Liver (tissue), 9 donors: ENCODE results near the gene HIRIP3. TPM values are rescaled to one million over a fixed set of nuclear protein-coding genes. Genes with fewer than 3 reads are reported as not detected.

Experiments used
- DNase-seq: peaks from one replicate; pipeline ENCODE4 v3.0.0-alpha.2; 2017; ENCODE audit warnings: low spot score
- H3K27ac ChIP-seq, 2 donors: one replicate each; pipeline ENCODE4 v1.7.0; 2013; ENCODE audit warnings: inconsistent platforms in 2 of 2, low read length in 2 of 2, control low read depth in 1 of 2, low read depth in 1 of 2, mild to moderate bottlenecking in 1 of 2
- H3K27me3 ChIP-seq, 4 donors: one replicate each; pipeline versions ENCODE4 v1.6.1 to v1.7.0; 2013; ENCODE audit warnings: low read length in 3 of 4, inconsistent platforms in 1 of 4, mild to moderate bottlenecking in 1 of 4, moderate library complexity in 1 of 4; ENCODE audit not compliant: control insufficient read depth in 4 of 4, insufficient read depth in 4 of 4
- H3K36me3 ChIP-seq, 4 donors: one replicate each; pipeline versions ENCODE4 v1.6.1 to v1.7.0; 2013; ENCODE audit warnings: low read length in 3 of 4, mild to moderate bottlenecking in 3 of 4, low read depth in 1 of 4, moderate library complexity in 1 of 4; ENCODE audit not compliant: control insufficient read depth in 4 of 4, insufficient read depth in 3 of 4
- H3K4me1 ChIP-seq, 4 donors: one replicate each; pipeline versions ENCODE4 v1.6.1 to v1.7.0; 2013; ENCODE audit warnings: low read length in 3 of 4, mild to moderate bottlenecking in 3 of 4, moderate library complexity in 1 of 4; ENCODE audit not compliant: control insufficient read depth in 4 of 4, insufficient read depth in 4 of 4
- H3K4me3 ChIP-seq, 3 donors: one replicate each; pipeline versions ENCODE4 v1.6.1 to v1.7.0; 2013; ENCODE audit warnings: low read length in 3 of 3, control low read depth in 1 of 3, low read depth in 1 of 3, mild to moderate bottlenecking in 1 of 3
- H3K9ac ChIP-seq, 2 donors: one replicate each; pipeline ENCODE4 v1.7.0; 2013; ENCODE audit warnings: low read length in 2 of 2, mild to moderate bottlenecking in 2 of 2, moderate library complexity in 2 of 2, control low read depth in 1 of 2, low read depth in 1 of 2
- H3K9me3 ChIP-seq, 4 donors: one replicate each; pipeline versions ENCODE4 v1.6.1 to v1.7.0; 2013; ENCODE audit warnings: low read length in 3 of 4; ENCODE audit not compliant: control insufficient read depth in 4 of 4
- EGR1 ChIP-seq, 2 donors: IDR thresholded peaks; 2 replicates each; pipeline ENCODE4 v1.6.1; 2016 to 2018; ENCODE audit warnings: antibody characterized with exemption in 2 of 2, low read depth in 2 of 2
- FOXA1 ChIP-seq: IDR thresholded peaks from 2 replicates; pipeline ENCODE4 v1.6.1; 2016; ENCODE audit warnings: antibody characterized with exemption
- FOXA2 ChIP-seq: IDR thresholded peaks from 2 replicates; pipeline ENCODE4 v1.6.1; 2016; ENCODE audit warnings: antibody characterized with exemption
- GABPA ChIP-seq, 2 donors: IDR thresholded peaks in 1 of 2; conservative IDR thresholded peaks in 1 of 2; 2 replicates each; pipeline ENCODE4 v1.6.1; 2016; ENCODE audit warnings: antibody characterized with exemption in 2 of 2, mild to moderate bottlenecking in 1 of 2, moderate library complexity in 1 of 2
- HNF4A ChIP-seq, 2 donors: conservative IDR thresholded peaks; 2 replicates each; pipeline ENCODE4 v1.6.1; 2016; ENCODE audit warnings: antibody characterized with exemption in 2 of 2, mild to moderate bottlenecking in 2 of 2
- HNF4G ChIP-seq: IDR thresholded peaks from 2 replicates; pipeline ENCODE4 v1.6.1; 2016; ENCODE audit warnings: antibody characterized with exemption
- JUND ChIP-seq, 2 donors: IDR thresholded peaks; 2 replicates each; pipeline ENCODE4 v1.6.1; 2016; ENCODE audit warnings: antibody characterized with exemption in 2 of 2
- NR2F2 ChIP-seq: IDR thresholded peaks from 2 replicates; pipeline ENCODE4 v1.6.1; 2016; ENCODE audit warnings: antibody characterized with exemption
- RAD21 ChIP-seq, 2 donors: IDR thresholded peaks; 2 replicates each; pipeline ENCODE4 v1.6.1; 2016; ENCODE audit warnings: antibody characterized with exemption in 2 of 2, mild to moderate bottlenecking in 2 of 2
- SP1 ChIP-seq: IDR thresholded peaks from 2 replicates; pipeline ENCODE4 v1.6.1; 2018; ENCODE audit warnings: antibody characterized with exemption, mild to moderate bottlenecking
- TAF1 ChIP-seq: conservative IDR thresholded peaks from 2 replicates; pipeline ENCODE4 v1.6.1; 2016; ENCODE audit warnings: antibody characterized with exemption, mild to moderate bottlenecking
- YY1 ChIP-seq: IDR thresholded peaks from 2 replicates; pipeline ENCODE4 v1.6.1; 2016; ENCODE audit warnings: antibody characterized with exemption, mild to moderate bottlenecking
- WGBS: extraction: QIAGEN DNeasy Blood & Tissue Kit; methylation state at CpG from one replicate; pipeline ENCODE4 v1.1.7; 2013; 5-methylcytosine and 5-hydroxymethylcytosine counted together
- polyA plus RNA-seq, 2 donors: library from polyadenylated mRNA; stranded (reverse) in 1 of 2; unstranded in 1 of 2; fragments of 200-250 nt in 1 of 2; fragments of >200 nt in 1 of 2; fragmentation: Nextera tagmentation in 1 of 2; extraction: Ambion mirVana in 1 of 2; gene quantifications; one replicate each; pipeline versions ENCODE4 v1.2.1 to v1.2.3, GENCODE V29; 2013 to 2015
- total RNA-seq, 2 donors: library from RNA; depleted of rRNA; stranded (reverse); fragments of >200 nt; gene quantifications; one replicate each; pipeline ENCODE4 v1.2.3, GENCODE V29; 2014
- TF ChIP-seq, protein P1 (sequence below): IDR thresholded peaks from 2 replicates; pipeline ENCODE4 v1.6.1; 2016; ENCODE audit warnings: antibody characterized with exemption, mild to moderate bottlenecking
- TF ChIP-seq, protein P2 (sequence below): IDR thresholded peaks from 2 replicates; pipeline ENCODE4 v1.6.1; 2016; ENCODE audit warnings: antibody characterized with exemption
- TF ChIP-seq, protein P3 (sequence below): fragments of 150-350 bp; IDR thresholded peaks from 2 replicates; pipeline ENCODE4 v1.5.1; 2017; ENCODE audit warnings: improper control_type of control experiment, low read depth, low read length; ENCODE audit not compliant: missing input control
- TF ChIP-seq, protein P4 (sequence below): IDR thresholded peaks from 2 replicates; pipeline ENCODE4 v1.6.1; 2016; ENCODE audit warnings: antibody characterized with exemption
- TF ChIP-seq, protein P5 (sequence below): IDR thresholded peaks from 2 replicates; pipeline ENCODE4 v1.6.1; 2016; ENCODE audit warnings: antibody characterized with exemption
- donor health status: healthy.
- donor health status: healthy.
- donor health status: healthy.
- donor health status: healthy.
- donor health status: healthy.

HIRIP3 gene
- total and polyA plus RNA-seq, 4 donors = 5.7 to 10.5 (median 9.1) TPM

DNA sequence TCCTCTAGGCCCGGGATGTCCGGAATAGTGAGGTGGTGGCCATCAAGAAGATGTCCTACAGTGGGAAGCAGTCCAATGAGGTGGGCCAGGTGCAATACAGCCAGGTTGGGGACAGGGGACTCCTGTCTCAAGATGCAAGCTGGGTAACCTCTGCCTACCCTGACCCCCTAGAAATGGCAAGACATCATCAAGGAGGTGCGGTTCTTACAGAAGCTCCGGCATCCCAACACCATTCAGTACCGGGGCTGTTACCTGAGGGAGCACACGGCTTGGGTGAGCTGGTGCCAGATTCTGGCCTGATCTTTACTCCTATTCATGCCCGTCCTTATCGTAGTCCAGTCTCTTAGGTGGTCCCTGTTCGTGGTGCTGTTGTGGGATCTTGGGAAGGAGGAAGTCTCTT lies 17.3 kb downstream of the HIRIP3 start:
- WGBS = 94% methylated on average over 9 of the region's 9 CpGs
- Histone ChIP-seq H3K9ac (no peak overlapping the region), H3K9me3 (no peaks in the 10 kb centered on the region), H3K4me3 (no peak overlapping the region), H3K27me3 (no peaks in the 10 kb centered on the region), H3K27ac (no peak overlapping the region), H3K4me1 (peaks cover 3 to 28% (median 22%) of the 10 kb centered on the region in 4 donors), H3K36me3 (peaks cover 13 to 47% (median 40%) of the 10 kb centered on the region in 4 donors)
- TF ChIP-seq RAD21 (IDR thresholded peaks at IDR 0.05) = no peak
- no peak for TF ChIP-seq TAF1
- TF ChIP-seq, protein P1, sequence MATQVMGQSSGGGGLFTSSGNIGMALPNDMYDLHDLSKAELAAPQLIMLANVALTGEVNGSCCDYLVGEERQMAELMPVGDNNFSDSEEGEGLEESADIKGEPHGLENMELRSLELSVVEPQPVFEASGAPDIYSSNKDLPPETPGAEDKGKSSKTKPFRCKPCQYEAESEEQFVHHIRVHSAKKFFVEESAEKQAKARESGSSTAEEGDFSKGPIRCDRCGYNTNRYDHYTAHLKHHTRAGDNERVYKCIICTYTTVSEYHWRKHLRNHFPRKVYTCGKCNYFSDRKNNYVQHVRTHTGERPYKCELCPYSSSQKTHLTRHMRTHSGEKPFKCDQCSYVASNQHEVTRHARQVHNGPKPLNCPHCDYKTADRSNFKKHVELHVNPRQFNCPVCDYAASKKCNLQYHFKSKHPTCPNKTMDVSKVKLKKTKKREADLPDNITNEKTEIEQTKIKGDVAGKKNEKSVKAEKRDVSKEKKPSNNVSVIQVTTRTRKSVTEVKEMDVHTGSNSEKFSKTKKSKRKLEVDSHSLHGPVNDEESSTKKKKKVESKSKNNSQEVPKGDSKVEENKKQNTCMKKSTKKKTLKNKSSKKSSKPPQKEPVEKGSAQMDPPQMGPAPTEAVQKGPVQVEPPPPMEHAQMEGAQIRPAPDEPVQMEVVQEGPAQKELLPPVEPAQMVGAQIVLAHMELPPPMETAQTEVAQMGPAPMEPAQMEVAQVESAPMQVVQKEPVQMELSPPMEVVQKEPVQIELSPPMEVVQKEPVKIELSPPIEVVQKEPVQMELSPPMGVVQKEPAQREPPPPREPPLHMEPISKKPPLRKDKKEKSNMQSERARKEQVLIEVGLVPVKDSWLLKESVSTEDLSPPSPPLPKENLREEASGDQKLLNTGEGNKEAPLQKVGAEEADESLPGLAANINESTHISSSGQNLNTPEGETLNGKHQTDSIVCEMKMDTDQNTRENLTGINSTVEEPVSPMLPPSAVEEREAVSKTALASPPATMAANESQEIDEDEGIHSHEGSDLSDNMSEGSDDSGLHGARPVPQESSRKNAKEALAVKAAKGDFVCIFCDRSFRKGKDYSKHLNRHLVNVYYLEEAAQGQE = no peak
- TF ChIP-seq, protein P2, sequence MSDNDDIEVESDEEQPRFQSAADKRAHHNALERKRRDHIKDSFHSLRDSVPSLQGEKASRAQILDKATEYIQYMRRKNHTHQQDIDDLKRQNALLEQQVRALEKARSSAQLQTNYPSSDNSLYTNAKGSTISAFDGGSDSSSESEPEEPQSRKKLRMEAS = no peak
- no peak for TF ChIP-seq FOXA1
- TF ChIP-seq SP1 = no peak
- TF ChIP-seq FOXA2 = no peak
- TF ChIP-seq, protein P3, sequence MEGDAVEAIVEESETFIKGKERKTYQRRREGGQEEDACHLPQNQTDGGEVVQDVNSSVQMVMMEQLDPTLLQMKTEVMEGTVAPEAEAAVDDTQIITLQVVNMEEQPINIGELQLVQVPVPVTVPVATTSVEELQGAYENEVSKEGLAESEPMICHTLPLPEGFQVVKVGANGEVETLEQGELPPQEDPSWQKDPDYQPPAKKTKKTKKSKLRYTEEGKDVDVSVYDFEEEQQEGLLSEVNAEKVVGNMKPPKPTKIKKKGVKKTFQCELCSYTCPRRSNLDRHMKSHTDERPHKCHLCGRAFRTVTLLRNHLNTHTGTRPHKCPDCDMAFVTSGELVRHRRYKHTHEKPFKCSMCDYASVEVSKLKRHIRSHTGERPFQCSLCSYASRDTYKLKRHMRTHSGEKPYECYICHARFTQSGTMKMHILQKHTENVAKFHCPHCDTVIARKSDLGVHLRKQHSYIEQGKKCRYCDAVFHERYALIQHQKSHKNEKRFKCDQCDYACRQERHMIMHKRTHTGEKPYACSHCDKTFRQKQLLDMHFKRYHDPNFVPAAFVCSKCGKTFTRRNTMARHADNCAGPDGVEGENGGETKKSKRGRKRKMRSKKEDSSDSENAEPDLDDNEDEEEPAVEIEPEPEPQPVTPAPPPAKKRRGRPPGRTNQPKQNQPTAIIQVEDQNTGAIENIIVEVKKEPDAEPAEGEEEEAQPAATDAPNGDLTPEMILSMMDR = no peak
- no peak for TF ChIP-seq HNF4G
- no peak for TF ChIP-seq EGR1 (IDR thresholded peaks at IDR 0.05; ENCODE audit: low read depth in 2 of 2)
- TF ChIP-seq, protein P4, sequence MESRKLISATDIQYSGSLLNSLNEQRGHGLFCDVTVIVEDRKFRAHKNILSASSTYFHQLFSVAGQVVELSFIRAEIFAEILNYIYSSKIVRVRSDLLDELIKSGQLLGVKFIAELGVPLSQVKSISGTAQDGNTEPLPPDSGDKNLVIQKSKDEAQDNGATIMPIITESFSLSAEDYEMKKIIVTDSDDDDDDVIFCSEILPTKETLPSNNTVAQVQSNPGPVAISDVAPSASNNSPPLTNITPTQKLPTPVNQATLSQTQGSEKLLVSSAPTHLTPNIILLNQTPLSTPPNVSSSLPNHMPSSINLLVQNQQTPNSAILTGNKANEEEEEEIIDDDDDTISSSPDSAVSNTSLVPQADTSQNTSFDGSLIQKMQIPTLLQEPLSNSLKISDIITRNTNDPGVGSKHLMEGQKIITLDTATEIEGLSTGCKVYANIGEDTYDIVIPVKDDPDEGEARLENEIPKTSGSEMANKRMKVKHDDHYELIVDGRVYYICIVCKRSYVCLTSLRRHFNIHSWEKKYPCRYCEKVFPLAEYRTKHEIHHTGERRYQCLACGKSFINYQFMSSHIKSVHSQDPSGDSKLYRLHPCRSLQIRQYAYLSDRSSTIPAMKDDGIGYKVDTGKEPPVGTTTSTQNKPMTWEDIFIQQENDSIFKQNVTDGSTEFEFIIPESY = no peak
- no peak for TF ChIP-seq JUND (IDR thresholded peaks at IDR 0.05)
- no peak for TF ChIP-seq NR2F2
- TF ChIP-seq GABPA (IDR thresholded peaks at IDR 0.05 in 1 of 2, conservative IDR thresholded peaks at IDR 0.05 in 1 of 2) = no peak
- TF ChIP-seq YY1 = no peak
- TF ChIP-seq, protein P5, sequence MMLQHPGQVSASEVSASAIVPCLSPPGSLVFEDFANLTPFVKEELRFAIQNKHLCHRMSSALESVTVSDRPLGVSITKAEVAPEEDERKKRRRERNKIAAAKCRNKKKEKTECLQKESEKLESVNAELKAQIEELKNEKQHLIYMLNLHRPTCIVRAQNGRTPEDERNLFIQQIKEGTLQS = no peak
- no peak for TF ChIP-seq HNF4A (conservative IDR thresholded peaks at IDR 0.05)
- DNase-seq = no peak
